CD4-positive, alpha-beta T cell treated with Interleukin-4 for 4 hours (primary cell): ENCODE data around the gene KHDC1.
"Not testable (repeated sequence)": the region's sequence is repeated elsewhere in the genome, so short reads cannot be mapped to it uniquely, and the experiment has no call there.

Experiments used
- DNase-seq: peaks from one replicate; pipeline ENCODE4 v3.0.0-alpha.2; 2020

The KHDC1 gene

GRCh38 chr6:73248192-73248903 is 14.6 kb downstream of the KHDC1 start:
- DNase-seq = no peak

- DNase-seq = no peak
Measured at GRCh38 chr6:73242001-73242400, 21.0 kb downstream of the KHDC1 start.

GRCh38 chr6:73240730-73241129 is 22.3 kb downstream of the KHDC1 start:
- DNase-seq = no peak

GRCh38 chr6:73236144-73236750 is 26.7 kb downstream of the KHDC1 start:
- no peak for DNase-seq

- DNase-seq = no peak
Measured at GRCh38 chr6:73234733-73235132, 28.3 kb downstream of the KHDC1 start.

- DNase-seq = not testable (repeated sequence)
Measured at GRCh38 chr6:73233971-73234370, 29.0 kb downstream of the KHDC1 start.

- no peak for DNase-seq
Measured at GRCh38 chr6:73233048-73233447, 29.9 kb downstream of the KHDC1 start.

GRCh38 chr6:73231986-73232391 is 31.0 kb downstream of the KHDC1 start:
- DNase-seq = no peak

GRCh38 chr6:73227606-73228255 is 35.3 kb downstream of the KHDC1 start:
- DNase-seq = no peak

GRCh38 chr6:73225396-73225795 is 37.6 kb downstream of the KHDC1 start, which contains the start of gene KHDC1L:
Gene KHDC1L, minus strand, starts transcription at chr6:73225496. Its CDS starts 88 bp downstream, at chr6:73225408.
- DNase-seq = no peak

GRCh38 chr6:73216859-73217258 is 46.1 kb downstream of the KHDC1 start:
- no peak for DNase-seq

- DNase-seq = no peak
Measured at GRCh38 chr6:73209117-73209516, 53.9 kb downstream of the KHDC1 start.

GRCh38 chr6:73207221-73207837 is 55.7 kb downstream of the KHDC1 start:
- DNase-seq = no peak

- DNase-seq = no peak
Measured at GRCh38 chr6:73204252-73204651, 58.7 kb downstream of the KHDC1 start.

- no peak for DNase-seq
Measured at GRCh38 chr6:73203098-73203497, 59.9 kb downstream of the KHDC1 start.

GRCh38 chr6:73200735-73201134 is 62.3 kb downstream of the KHDC1 start:
- DNase-seq = no peak

GRCh38 chr6:73200247-73200646 is 62.7 kb downstream of the KHDC1 start:
- DNase-seq = no peak

GRCh38 chr6:73194744-73195143 is 68.3 kb downstream of the KHDC1 start:
- no peak for DNase-seq

- not testable (repeated sequence) for DNase-seq
Measured at GRCh38 chr6:73193302-73193701, 69.7 kb downstream of the KHDC1 start.
